GM18502 (cell line): ENCODE results near the gene CNKSR1.
A peak's percentile ranks its signal among the peaks of the same experiment; 100 is the strongest.

Source experiments
- ATAC-seq: cut with Tn5 transposase; IDR thresholded peaks from one replicate; pipeline ENCODE4 v1.9.1; 2021; ENCODE audit warnings: mild to moderate bottlenecking; ENCODE audit not compliant: unreplicated experiment, poor library complexity

Gene CNKSR1

GRCh38 chr1:26158908-26159742 is 18.2 kb upstream of the CNKSR1 start, which contains the start of gene FAM110D:
Gene FAM110D, plus strand, starts transcription at chr1:26159079. Its CDS starts 2,213 bp downstream, at chr1:26161292.
- ATAC-seq = no peak

GRCh38 chr1:26159743-26160039 is 17.6 kb upstream of the CNKSR1 start:
- ATAC-seq = no peak

GRCh38 chr1:26160527-26161414 is 16.5 kb upstream of the CNKSR1 start:
- no peak for ATAC-seq

- no peak for ATAC-seq
These were observed 15.7 kb upstream of the CNKSR1 start for GRCh38 chr1:26161415-26162219.

- no peak for ATAC-seq
These were observed 15.0 kb upstream of the CNKSR1 start for GRCh38 chr1:26162220-26162709.

- ATAC-seq = no peak
These were observed 13.6 kb upstream of the CNKSR1 start for GRCh38 chr1:26163684-26164035.

- ATAC-seq = no peak
These were observed 13.0 kb upstream of the CNKSR1 start for GRCh38 chr1:26164036-26164860.

GRCh38 chr1:26164861-26165842 is 12.1 kb upstream of the CNKSR1 start:
- ATAC-seq = no peak

- no peak for ATAC-seq
These were observed 10.5 kb upstream of the CNKSR1 start for GRCh38 chr1:26166719-26167281.

GRCh38 chr1:26168410-26169197 is 8.7 kb upstream of the CNKSR1 start, which contains the start of gene C1orf232:
Gene C1orf232, minus strand, starts transcription at chr1:26168963. Its CDS starts 464 bp downstream, at chr1:26168499.
- ATAC-seq = no peak

- ATAC-seq = no peak
These were observed 8.1 kb upstream of the CNKSR1 start for GRCh38 chr1:26169198-26169554.

- ATAC-seq = peak; percentile 89
These were observed 7.4 kb upstream of the CNKSR1 start, which contains the start of gene ZNF593 for GRCh38 chr1:26169669-26170471. Gene ZNF593, plus strand, starts transcription at chr1:26169908. Its CDS starts 76 bp downstream, at chr1:26169984.

- no peak for ATAC-seq
These were observed 6.8 kb upstream of the CNKSR1 start for GRCh38 chr1:26170472-26170821.

GRCh38 chr1:26171084-26172072 is 5.9 kb upstream of the CNKSR1 start, which contains the start of gene ZNF593OS:
Gene ZNF593OS, minus strand, starts transcription at chr1:26171832. Its CDS starts 171 bp downstream, at chr1:26171661.
- ATAC-seq = no peak

GRCh38 chr1:26175346-26175745 is 1.9 kb upstream of the CNKSR1 start:
- no peak for ATAC-seq
